Omental fat pad (tissue), 4 donors: ENCODE results near the gene ANO3. TPM values are rescaled to one million over a fixed set of nuclear protein-coding genes. Genes with fewer than 3 reads are reported as not detected.
A peak's percentile ranks its signal among the peaks of the same experiment; 100 is the strongest.
"Not testable (repeated sequence)": the region's sequence is repeated elsewhere in the genome, so short reads cannot be mapped to it uniquely, and the experiment has no call there.

Experiments
- ATAC-seq: fragments of 150-250 bp; one replicate; pipeline ENCODE4 v1.9.1; 2016; ENCODE audit warnings: mild to moderate bottlenecking, moderate library complexity; ENCODE audit not compliant: low FRiP score
- DNase-seq: peaks from one replicate; pipeline ENCODE4 v3.0.0-alpha.2; 2019; ENCODE audit warnings: low spot score
- CTCF ChIP-seq, 3 donors: fragments of 450-650 bp; IDR thresholded peaks; one replicate each; pipeline ENCODE4 v1.5.1; 2016 to 2017; ENCODE audit warnings: antibody characterized with exemption in 3 of 3, mild to moderate bottlenecking in 3 of 3, moderate library complexity in 2 of 3
- total RNA-seq, 4 donors: library from RNA; depleted of rRNA; stranded (reverse); fragments of >200 nt; gene quantifications; one replicate each; pipeline ENCODE4 v1.1.0, GENCODE V29; 2016

The ANO3 gene
- 1 to 10 TPM in 2 of 4 donors, under 1 TPM in 2; 0.56 to 4.1 (median 1.6) TPM for total RNA-seq

GRCh38 chr11:26331911-26332571 lies at the start of gene ANO3:
ANO3 (plus strand) TSS chr11:26332130; CDS start chr11:26332276, 146 bp downstream.
- ATAC-seq (peak; percentile 73), DNase-seq (no peak)
- no peak for TF ChIP-seq CTCF (IDR thresholded peaks at IDR 0.05)

DNA sequence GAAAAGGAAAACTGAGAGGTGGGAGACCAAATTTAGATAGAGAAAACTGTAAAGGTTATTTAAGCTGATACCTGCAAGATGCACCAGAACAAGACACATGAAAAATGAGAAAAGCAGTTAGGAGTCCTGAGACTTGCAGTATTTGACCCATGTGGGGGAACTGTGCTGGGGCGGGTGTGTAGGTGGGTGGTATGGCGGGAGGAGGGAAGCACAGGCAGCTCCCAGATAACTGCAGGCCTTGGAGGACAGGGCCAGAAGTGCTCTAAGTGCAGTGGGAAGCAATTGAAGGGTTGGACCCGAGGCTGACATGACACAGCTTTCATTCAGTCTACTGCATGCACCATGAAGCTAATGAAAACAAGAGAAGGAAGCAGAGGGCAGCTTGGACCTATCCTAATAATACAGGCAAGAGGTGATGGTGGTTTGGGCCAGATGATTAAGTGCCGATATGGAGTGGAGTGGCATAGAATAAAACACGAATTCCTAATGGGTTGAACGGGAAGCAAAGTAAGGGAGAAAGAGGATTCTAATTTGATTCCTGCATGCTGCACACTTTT lies 48.0 kb upstream of the ANO3 start:
- DNase-seq (no peak), ATAC-seq (no peak)
- TF ChIP-seq CTCF (IDR thresholded peaks at IDR 0.05) = no peak

DNA sequence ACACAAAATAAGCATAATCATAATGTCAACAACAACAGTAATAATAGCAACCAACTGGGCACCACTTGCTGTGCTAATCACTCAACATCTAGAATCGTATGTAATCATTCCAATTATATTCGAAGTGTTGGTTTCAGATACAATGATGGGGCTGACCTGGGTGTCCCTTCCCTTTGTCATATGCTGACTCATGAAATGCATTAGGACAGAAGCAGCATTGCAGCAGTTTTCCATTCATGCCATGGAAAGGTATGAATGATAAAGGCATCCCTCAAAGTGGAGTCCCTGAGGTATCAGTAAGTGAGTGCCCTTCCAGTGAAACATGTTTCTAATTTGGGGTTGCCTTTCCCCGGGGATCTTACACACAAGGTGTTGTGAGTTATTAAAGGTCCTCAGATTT lies 46.3 kb upstream of the ANO3 start:
- DNase-seq = no peak
- ATAC-seq = no peak

GRCh38 chr11:26286472-26287066 lies 45.4 kb upstream of the ANO3 start:
- DNase-seq (no peak), ATAC-seq (no peak)
- TF ChIP-seq CTCF (IDR thresholded peaks at IDR 0.05) = no peak

More for the DNA sequence above, 46.3 kb upstream of the ANO3 start:
- TF ChIP-seq CTCF (IDR thresholded peaks at IDR 0.05) = no peak

DNA sequence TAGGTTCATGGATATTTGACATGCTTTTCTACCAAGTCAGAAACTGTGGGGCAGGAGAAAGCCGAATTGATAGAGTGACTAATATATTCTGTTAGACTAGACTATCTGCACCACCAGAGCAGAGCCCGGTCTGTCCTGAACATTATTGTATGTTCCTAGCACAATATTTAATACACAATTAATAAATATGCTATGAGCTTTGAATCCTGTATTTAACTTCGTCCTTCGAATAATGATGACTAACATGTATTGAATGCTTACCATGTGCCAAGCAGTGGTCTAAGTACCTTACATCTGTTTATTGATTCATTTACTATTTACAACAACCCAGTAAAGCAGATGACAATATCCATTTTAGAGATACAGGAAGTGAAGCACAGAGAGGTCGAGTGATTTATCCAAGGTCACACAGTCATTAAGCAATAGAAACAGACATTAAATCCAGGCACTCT lies 44.8 kb upstream of the ANO3 start:
- no peak for ATAC-seq
- no peak for TF ChIP-seq CTCF (IDR thresholded peaks at IDR 0.05)

GRCh38 chr11:26297189-26297975 lies 34.5 kb upstream of the ANO3 start:
- TF ChIP-seq CTCF (IDR thresholded peaks at IDR 0.05) = no peak
- ATAC-seq (no peak), DNase-seq (no peak)

More for the DNA sequence above, 44.8 kb upstream of the ANO3 start:
- no peak for DNase-seq

GRCh38 chr11:26316372-26316771 lies 15.6 kb upstream of the ANO3 start:
- ATAC-seq, DNase-seq: not testable (repeated sequence)
